Embryonic facial prominence (tissue), 1 donor: Measurements from ENCODE around the gene NUDT16.
"Not testable (repeated sequence)": the region's sequence is repeated elsewhere in the genome, so short reads cannot be mapped to it uniquely, and the experiment has no call there.

Experiments
- DNase-seq: peaks from one replicate; pipeline ENCODE4 v3.0.0-alpha.2; 2016; ENCODE audit errors: extremely low spot score

Gene NUDT16

GRCh38 chr3:131381445-131382291 is at the start of gene NUDT16:
Gene NUDT16, plus strand, starts transcription at chr3:131381774. Its CDS starts 31 bp downstream, at chr3:131381805.
- peak; percentile 80 for DNase-seq

GRCh38 chr3:131338948-131339640 is 42.5 kb upstream of the NUDT16 start:
- no peak for DNase-seq

- DNase-seq: no peak
Observed at GRCh38 chr3:131341761-131342160, 39.8 kb upstream of the NUDT16 start.

GRCh38 chr3:131348911-131349310 is 32.7 kb upstream of the NUDT16 start:
- no peak for DNase-seq

GRCh38 chr3:131349454-131349853 is 32.1 kb upstream of the NUDT16 start:
- DNase-seq: no peak

GRCh38 chr3:131349946-131350347 is 31.6 kb upstream of the NUDT16 start:
- DNase-seq: no peak

GRCh38 chr3:131350506-131350905 is 31.1 kb upstream of the NUDT16 start:
- no peak for DNase-seq

- DNase-seq: no peak
Observed at GRCh38 chr3:131353016-131353877, 28.3 kb upstream of the NUDT16 start.

GRCh38 chr3:131353986-131354385 is 27.6 kb upstream of the NUDT16 start:
- no peak for DNase-seq

GRCh38 chr3:131356006-131356595 is 25.5 kb upstream of the NUDT16 start:
- no peak for DNase-seq

- no peak for DNase-seq
Observed at GRCh38 chr3:131357275-131357674, 24.3 kb upstream of the NUDT16 start.

- DNase-seq: no peak
Observed at GRCh38 chr3:131360191-131360755, 21.3 kb upstream of the NUDT16 start.

- DNase-seq: not testable (repeated sequence)
Observed at GRCh38 chr3:131361066-131361463, 20.5 kb upstream of the NUDT16 start.

GRCh38 chr3:131361464-131362421 is 19.8 kb upstream of the NUDT16 start:
- DNase-seq: no peak

GRCh38 chr3:131363275-131363674 is 18.3 kb upstream of the NUDT16 start:
- no peak for DNase-seq

- DNase-seq: no peak
Observed at GRCh38 chr3:131370935-131371687, 10.5 kb upstream of the NUDT16 start.

- no peak for DNase-seq
Observed at GRCh38 chr3:131371688-131372066, 9.9 kb upstream of the NUDT16 start.

GRCh38 chr3:131374741-131375140 is 6.8 kb upstream of the NUDT16 start:
- no peak for DNase-seq

- not testable (repeated sequence) for DNase-seq
Observed at GRCh38 chr3:131380821-131381444, 641 bp upstream of the NUDT16 start.
